Measurements from ENCODE around the gene ATG9B. TPM values are rescaled to one million over a fixed set of nuclear protein-coding genes. Genes with fewer than 3 reads are reported as not detected.
"Not testable (repeated sequence)": the region's sequence is repeated elsewhere in the genome, so short reads cannot be mapped to it uniquely, and the experiment has no call there.

Gene ATG9B
- total RNA-seq, 6 experiments from 2014 or later: 0.11 to 0.94 (median 0.18) TPM

DNA sequence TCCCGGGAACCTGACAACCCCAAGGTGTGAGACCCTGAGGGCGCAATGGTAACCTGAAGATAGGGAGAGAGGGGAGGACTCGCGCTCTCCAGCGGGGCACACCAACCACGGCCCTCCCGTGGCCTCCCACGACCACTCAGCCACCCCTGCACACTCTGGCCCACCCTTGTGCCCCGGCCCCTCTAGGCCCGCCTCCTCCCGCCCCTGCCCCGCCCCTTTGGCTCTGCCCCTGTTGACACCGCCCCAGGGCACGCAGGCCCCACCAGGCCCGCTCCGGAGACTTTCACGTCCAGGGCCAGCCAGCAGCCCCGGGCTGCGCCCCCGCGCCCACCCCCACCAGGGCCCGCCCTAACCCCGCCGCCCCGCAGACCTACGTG lies 10.9 kb downstream of the ATG9B start:
- Mint-ChIP-seq H3K27ac (peak overlapping the region; percentile 78), H3K4me3 (peak overlapping the region; percentile 84; the same call in 1 of the 2 replicates), H3K9me3 (no peaks in the 10 kb centered on the region), H3K27me3 (ENCODE audit: insufficient read depth) (peaks cover 24% of the 10 kb centered on the region), H3K36me3 (ENCODE audit: low read depth) (no peaks in the 10 kb centered on the region), H3K4me1 (ENCODE audit: low read depth) (peaks cover 47% of the 10 kb centered on the region)
- TF ChIP-seq CTCF (IDR thresholded peaks at IDR 0.05): no peak
- DNase-seq: no peak

- DNase-seq: no peak
- Mint-ChIP-seq H3K27me3 (ENCODE audit: insufficient read depth) (peaks cover 22% of the 10 kb centered on the region), H3K27ac (peak overlapping the region; percentile 19; the same call in 1 of the 2 replicates)
These were observed 11.4 kb downstream of the ATG9B start for GRCh38 chr7:151012911-151013347.

GRCh38 chr7:151012031-151012692 lies 12.1 kb downstream of the ATG9B start:
- H3K36me3 Mint-ChIP-seq (ENCODE audit: low read depth): no peaks in the 10 kb centered on the region
- no peak for DNase-seq
- H3K4me3 Mint-ChIP-seq: no peak overlapping the region; the same call in 1 of the 2 replicates
- peaks cover 21% of the 10 kb centered on the region for H3K27me3 Mint-ChIP-seq (ENCODE audit: insufficient read depth)
- H3K4me1 Mint-ChIP-seq (ENCODE audit: low read depth): peaks cover 38% of the 10 kb centered on the region
- H3K27ac Mint-ChIP-seq: peak overlapping the region; percentile 19; the same call in 1 of the 2 replicates
- H3K9me3 Mint-ChIP-seq: no peaks in the 10 kb centered on the region
- no peak for TF ChIP-seq CTCF (IDR thresholded peaks at IDR 0.05)

More at GRCh38 chr7:151012911-151013347, 11.4 kb downstream of the ATG9B start:
- no peaks in the 10 kb centered on the region for H3K9me3 Mint-ChIP-seq
- peak overlapping the region; percentile 45 for H3K4me3 Mint-ChIP-seq
- no peaks in the 10 kb centered on the region for H3K36me3 Mint-ChIP-seq (ENCODE audit: low read depth)
- peaks cover 43% of the 10 kb centered on the region for H3K4me1 Mint-ChIP-seq (ENCODE audit: low read depth)
- TF ChIP-seq CTCF (IDR thresholded peaks at IDR 0.05): peak; percentile 77

DNA sequence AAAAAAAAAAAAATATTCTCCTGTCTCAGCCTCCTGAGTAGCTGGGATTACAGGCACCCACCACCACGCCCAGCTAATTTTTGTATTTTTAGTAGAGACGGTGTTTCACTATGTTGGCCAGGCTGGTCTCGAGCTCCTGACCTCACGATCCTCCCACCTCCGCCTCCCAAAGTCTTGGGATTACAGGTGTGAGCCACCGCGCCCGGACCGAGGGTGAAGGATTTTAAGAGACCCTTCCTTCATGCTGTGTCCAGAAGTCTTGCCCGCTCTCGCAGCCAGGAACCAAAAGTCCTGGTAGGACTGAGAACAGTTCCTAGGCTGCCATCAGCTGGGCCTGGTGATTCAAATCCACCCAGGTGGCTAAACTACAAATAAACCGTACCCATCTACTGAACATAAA lies 12.7 kb downstream of the ATG9B start:
- H3K9me3 Mint-ChIP-seq; DNase-seq; H3K27ac Mint-ChIP-seq; H3K36me3 Mint-ChIP-seq (ENCODE audit: low read depth); H3K4me3 Mint-ChIP-seq: not testable (repeated sequence)
- H3K4me1 Mint-ChIP-seq (ENCODE audit: low read depth): peaks cover 38% of the 10 kb centered on the region
- peaks cover 20% of the 10 kb centered on the region for H3K27me3 Mint-ChIP-seq (ENCODE audit: insufficient read depth)

GRCh38 chr7:151011097-151011409 lies 13.2 kb downstream of the ATG9B start:
- Mint-ChIP-seq H3K36me3 (ENCODE audit: low read depth) (no peaks in the 10 kb centered on the region), H3K9me3 (no peaks in the 10 kb centered on the region), H3K27ac (peak overlapping the region; percentile 13; the same call in 1 of the 2 replicates), H3K27me3 (ENCODE audit: insufficient read depth) (peaks cover 19% of the 10 kb centered on the region), H3K4me1 (ENCODE audit: low read depth) (peaks cover 38% of the 10 kb centered on the region), H3K4me3 (peak overlapping the region; percentile 70)
- TF ChIP-seq CTCF (IDR thresholded peaks at IDR 0.05): no peak
- no peak for DNase-seq

DNA sequence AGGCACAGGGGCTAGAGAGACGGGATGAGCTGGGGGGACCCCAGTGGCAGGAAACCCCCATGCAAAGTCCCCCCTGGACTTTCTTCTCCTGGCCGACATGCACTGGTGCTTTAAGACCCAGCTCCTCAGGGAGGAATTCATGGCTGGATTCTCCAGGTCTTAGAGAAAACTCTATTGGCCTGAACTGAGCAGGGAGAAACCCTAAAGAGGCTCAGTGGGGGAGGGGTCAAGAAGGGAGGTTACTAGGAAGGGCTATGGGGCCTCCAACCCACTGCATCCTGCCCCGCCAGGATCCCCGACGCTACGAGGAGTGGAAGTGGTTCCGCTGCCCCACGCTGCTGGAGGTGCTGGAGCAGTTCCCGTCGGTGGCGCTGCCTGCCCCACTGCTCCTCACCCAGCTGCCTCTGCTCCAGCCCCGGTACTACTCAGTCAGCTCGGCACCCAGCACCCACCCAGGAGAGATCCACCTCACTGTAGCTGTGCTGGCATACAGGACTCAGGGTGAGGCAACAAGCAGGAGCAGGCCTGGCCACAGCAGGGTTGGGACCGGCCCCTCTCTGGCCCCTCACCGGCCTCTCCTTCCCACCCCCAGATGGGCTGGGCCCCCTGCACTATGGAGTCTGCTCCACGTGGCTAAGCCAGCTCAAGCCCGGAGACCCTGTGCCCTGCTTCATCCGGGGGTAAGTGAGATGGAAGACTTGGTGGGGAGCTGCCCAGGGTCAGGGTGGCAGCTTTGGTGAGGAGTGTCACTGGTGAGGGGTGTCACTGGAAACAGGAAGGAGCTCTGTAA lies 13.8 kb downstream of the ATG9B start:
- Mint-ChIP-seq H3K27ac (peak overlapping the region; percentile 13; the same call in 1 of the 2 replicates), H3K36me3 (ENCODE audit: low read depth) (no peaks in the 10 kb centered on the region), H3K9me3 (no peaks in the 10 kb centered on the region), H3K4me1 (ENCODE audit: low read depth) (peaks cover 37% of the 10 kb centered on the region), H3K4me3 (peak overlapping the region; percentile 70), H3K27me3 (ENCODE audit: insufficient read depth) (peaks cover 20% of the 10 kb centered on the region)
- no peak for DNase-seq
- TF ChIP-seq CTCF (IDR thresholded peaks at IDR 0.05): no peak
